ENCODE results near the gene LRP1B. TPM values are rescaled to one million over a fixed set of nuclear protein-coding genes. Genes with fewer than 3 reads are reported as not detected.

Gene LRP1B
- total and polyA plus RNA-seq, 2 donors (not counting 1 experiment from before 2014, with no cell fraction given): not detected

DNA sequence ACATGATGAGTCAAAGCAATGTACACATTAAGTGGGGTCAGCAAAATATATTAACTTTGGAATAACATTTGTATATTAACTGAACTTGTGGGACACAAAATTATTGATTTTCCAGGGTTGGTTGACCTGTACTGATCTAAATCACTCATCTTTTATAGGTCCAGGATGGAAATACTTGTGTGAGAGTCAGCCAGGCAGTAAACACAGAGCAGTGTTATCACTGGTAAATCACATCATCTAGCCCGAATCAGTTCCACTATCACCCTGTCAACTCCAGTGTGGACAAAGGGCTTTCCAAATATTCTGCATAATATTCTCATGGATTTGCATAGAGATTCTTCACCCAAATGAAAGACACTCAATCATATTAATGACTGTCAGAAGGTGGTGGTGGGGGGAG lies 295.7 kb downstream of the LRP1B start:
- TF ChIP-seq EZH2 (IDR thresholded peaks at IDR 0.05; ENCODE audit: borderline replicate concordance, insufficient read depth, low read depth, low read length, poor library complexity, severe bottlenecking) (no peak), CTCF (IDR thresholded peaks at IDR 0.05) (no peak)
- H3K27me3 Mint-ChIP-seq: no peaks in the 10 kb centered on the region
- no CpG with 5 or more reads among the region's 1 CpG for WGBS (ENCODE audit: insufficient coverage)

GRCh38 chr2:141828761-141829160 lies 302.1 kb downstream of the LRP1B start:
- ChIA-PET CTCF (no interaction called here), POLR2A (no interaction called here)
- no peak for ATAC-seq (ENCODE audit: low read depth)
- H3K9ac ChIP-seq (ENCODE audit: low read length): no peak overlapping the region
- Mint-ChIP-seq H3K27ac (no peak overlapping the region), H3K27me3 (no peaks in the 10 kb centered on the region), H3K4me1 (no peaks in the 10 kb centered on the region), H3K4me3 (no peak overlapping the region), H3K9me3 (ENCODE audit: insufficient read depth) (no peaks in the 10 kb centered on the region)
- H3K4me1 ChIP-seq (ENCODE audit: control insufficient read depth in 2 of 2, insufficient read depth in 2 of 2, low read length in 2 of 2): no peaks in the 10 kb centered on the region
- whole genome bisulfite sequencing (ENCODE audit: insufficient coverage): 90% methylated on average over 2 of the region's 6 CpGs
- DNase-seq: no peak
- H3K27me3 ChIP-seq (replicated peaks in 1 of 4; ENCODE audit: control extremely low read depth in 1 of 4, control insufficient read depth in 3 of 4, insufficient read depth in 4 of 4, low read length in 3 of 4): no peaks in the 10 kb centered on the region
- H3K9me3 ChIP-seq (ENCODE audit: control extremely low read depth in 1 of 3, control insufficient read depth in 2 of 3, insufficient read depth in 1 of 3, low read length in 2 of 3): no peaks in the 10 kb centered on the region
- no peak overlapping the region for H3K4me2 ChIP-seq (replicated peaks; ENCODE audit: low read depth, low read length, poor library complexity, severe bottlenecking)
- H4K20me1 ChIP-seq (ENCODE audit: control insufficient read depth, insufficient read depth, low read length, poor library complexity, severe bottlenecking): no peaks in the 10 kb centered on the region
- no peak overlapping the region for H3K27ac ChIP-seq (ENCODE audit: low read length in 2 of 2)
- no peak overlapping the region for H2AFZ ChIP-seq (ENCODE audit: insufficient read depth, low read depth, low read length, poor library complexity, severe bottlenecking)
- intact Hi-C loops (cut with micrococcal nuclease): no loop called here
- no peak overlapping the region for H3K4me3 ChIP-seq (ENCODE audit: control extremely low read depth in 1 of 5, extremely low read depth in 1 of 5, insufficient read depth in 1 of 5, low read depth in 2 of 5, low read length in 4 of 5)
- TF ChIP-seq CTCF (IDR thresholded peaks at IDR 0.05) (no peak), EZH2 (IDR thresholded peaks at IDR 0.05; ENCODE audit: borderline replicate concordance, insufficient read depth, low read depth, low read length, poor library complexity, severe bottlenecking) (no peak)
- H3K79me2 ChIP-seq (ENCODE audit: control insufficient read depth, insufficient read depth, low read length): no peaks in the 10 kb centered on the region
- no peaks in the 10 kb centered on the region for H3K36me3 ChIP-seq (replicated peaks in 1 of 2; ENCODE audit: control extremely low read depth in 1 of 2, control insufficient read depth in 1 of 2, extremely low read depth in 1 of 2, insufficient read depth in 2 of 2, low read length in 1 of 2)

More for the DNA sequence above, 295.7 kb downstream of the LRP1B start:
- Histone ChIP-seq H3K4me1 (ENCODE audit: control insufficient read depth in 2 of 2, insufficient read depth in 2 of 2, low read length in 2 of 2) (no peaks in the 10 kb centered on the region), H4K20me1 (ENCODE audit: control insufficient read depth, insufficient read depth, low read length, poor library complexity, severe bottlenecking) (no peaks in the 10 kb centered on the region), H3K79me2 (ENCODE audit: control insufficient read depth, insufficient read depth, low read length) (no peaks in the 10 kb centered on the region), H3K27ac (ENCODE audit: low read length in 2 of 2) (no peak overlapping the region), H3K27me3 (replicated peaks in 1 of 4; ENCODE audit: control extremely low read depth in 1 of 4, control insufficient read depth in 3 of 4, insufficient read depth in 4 of 4, low read length in 3 of 4) (no peaks in the 10 kb centered on the region), H3K4me2 (replicated peaks; ENCODE audit: low read depth, low read length, poor library complexity, severe bottlenecking) (no peak overlapping the region), H3K9me3 (ENCODE audit: control extremely low read depth in 1 of 3, control insufficient read depth in 2 of 3, insufficient read depth in 1 of 3, low read length in 2 of 3) (no peaks in the 10 kb centered on the region), H3K9ac (ENCODE audit: low read length) (no peak overlapping the region), H3K4me3 (ENCODE audit: control extremely low read depth in 1 of 5, extremely low read depth in 1 of 5, insufficient read depth in 1 of 5, low read depth in 2 of 5, low read length in 4 of 5) (no peak overlapping the region), H2AFZ (ENCODE audit: insufficient read depth, low read depth, low read length, poor library complexity, severe bottlenecking) (no peak overlapping the region), H3K36me3 (replicated peaks in 1 of 2; ENCODE audit: control extremely low read depth in 1 of 2, control insufficient read depth in 1 of 2, extremely low read depth in 1 of 2, insufficient read depth in 2 of 2, low read length in 1 of 2) (no peaks in the 10 kb centered on the region)
- intact Hi-C loops (cut with micrococcal nuclease): no loop called here
- CTCF ChIA-PET: no interaction called here
- no peak overlapping the region for H3K4me3 Mint-ChIP-seq
- no peaks in the 10 kb centered on the region for H3K9me3 Mint-ChIP-seq (ENCODE audit: insufficient read depth)
- ATAC-seq (ENCODE audit: low read depth) (no peak), DNase-seq (no peak)
- H3K4me1 Mint-ChIP-seq: no peaks in the 10 kb centered on the region
- H3K27ac Mint-ChIP-seq: no peak overlapping the region
- POLR2A ChIA-PET: no interaction called here
